22Rv1 (cell line): ENCODE data around the gene MAP3K14.

Experiments
- ZFX ChIP-seq: fragments of 450-650 bp; IDR thresholded peaks from 2 replicates; pipeline ENCODE4 v1.6.1; 2017; ENCODE audit warnings: antibody characterized with exemption, borderline replicate concordance
- TF ChIP-seq, protein P1 (sequence below): fragments of 450-650 bp; IDR thresholded peaks from 2 replicates; pipeline ENCODE4 v1.5.1; 2017; ENCODE audit warnings: mild to moderate bottlenecking

DNA sequence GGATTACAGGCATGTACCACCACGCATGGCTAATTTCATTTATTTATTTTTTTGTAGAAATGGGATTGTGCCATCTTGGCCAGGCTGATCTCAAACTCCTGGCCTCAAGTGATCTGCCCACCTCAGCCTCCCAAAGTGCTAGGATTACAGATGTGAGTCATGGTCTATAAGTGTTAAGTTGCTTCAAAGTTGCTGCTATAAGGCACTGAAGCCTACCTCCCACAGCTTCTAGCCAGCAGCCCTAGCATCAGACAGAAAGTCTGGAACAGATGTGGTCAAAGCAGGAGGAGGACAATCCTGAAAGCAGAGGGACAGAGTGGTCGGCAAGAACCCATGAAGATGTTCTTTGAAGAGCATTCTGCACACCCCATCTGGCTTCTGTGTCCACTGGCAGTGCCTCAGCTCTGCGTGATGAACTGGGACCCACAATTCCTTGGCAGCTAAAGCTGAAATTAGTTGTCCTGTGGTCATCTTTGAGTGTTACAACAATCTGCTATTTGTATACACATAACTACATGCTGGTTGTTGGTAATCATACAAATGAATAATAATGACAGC, 11.2 kb downstream of the MAP3K14 start:
- TF ChIP-seq, protein P1, sequence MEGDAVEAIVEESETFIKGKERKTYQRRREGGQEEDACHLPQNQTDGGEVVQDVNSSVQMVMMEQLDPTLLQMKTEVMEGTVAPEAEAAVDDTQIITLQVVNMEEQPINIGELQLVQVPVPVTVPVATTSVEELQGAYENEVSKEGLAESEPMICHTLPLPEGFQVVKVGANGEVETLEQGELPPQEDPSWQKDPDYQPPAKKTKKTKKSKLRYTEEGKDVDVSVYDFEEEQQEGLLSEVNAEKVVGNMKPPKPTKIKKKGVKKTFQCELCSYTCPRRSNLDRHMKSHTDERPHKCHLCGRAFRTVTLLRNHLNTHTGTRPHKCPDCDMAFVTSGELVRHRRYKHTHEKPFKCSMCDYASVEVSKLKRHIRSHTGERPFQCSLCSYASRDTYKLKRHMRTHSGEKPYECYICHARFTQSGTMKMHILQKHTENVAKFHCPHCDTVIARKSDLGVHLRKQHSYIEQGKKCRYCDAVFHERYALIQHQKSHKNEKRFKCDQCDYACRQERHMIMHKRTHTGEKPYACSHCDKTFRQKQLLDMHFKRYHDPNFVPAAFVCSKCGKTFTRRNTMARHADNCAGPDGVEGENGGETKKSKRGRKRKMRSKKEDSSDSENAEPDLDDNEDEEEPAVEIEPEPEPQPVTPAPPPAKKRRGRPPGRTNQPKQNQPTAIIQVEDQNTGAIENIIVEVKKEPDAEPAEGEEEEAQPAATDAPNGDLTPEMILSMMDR: no peak
- no peak for TF ChIP-seq ZFX
